Superior temporal gyrus (tissue), 1 donor: ENCODE data around the gene UBE2D3.

Source experiments
- DNase-seq: peaks from one replicate; pipeline ENCODE4 v3.0.0-alpha.2; 2016; ENCODE audit errors: extremely low spot score

Gene UBE2D3

GRCh38 chr4:102754044-102754443 is 73.3 kb downstream of the UBE2D3 start:
- DNase-seq: no peak

- DNase-seq: no peak
Observed at GRCh38 chr4:102751941-102752340, 75.4 kb downstream of the UBE2D3 start.
